ENCODE measurements around the gene MAPK11. TPM values are rescaled to one million over a fixed set of nuclear protein-coding genes. Genes with fewer than 3 reads are reported as not detected.
A peak's percentile ranks its signal among the peaks of the same experiment; 100 is the strongest.

Gene MAPK11
- total and polyA plus RNA-seq, 9 of the 15 experiments (the other 6 are each of a cell fraction or from before 2014, with no cell fraction given): 0.06 to 14.6 (median 5.3) TPM

DNA sequence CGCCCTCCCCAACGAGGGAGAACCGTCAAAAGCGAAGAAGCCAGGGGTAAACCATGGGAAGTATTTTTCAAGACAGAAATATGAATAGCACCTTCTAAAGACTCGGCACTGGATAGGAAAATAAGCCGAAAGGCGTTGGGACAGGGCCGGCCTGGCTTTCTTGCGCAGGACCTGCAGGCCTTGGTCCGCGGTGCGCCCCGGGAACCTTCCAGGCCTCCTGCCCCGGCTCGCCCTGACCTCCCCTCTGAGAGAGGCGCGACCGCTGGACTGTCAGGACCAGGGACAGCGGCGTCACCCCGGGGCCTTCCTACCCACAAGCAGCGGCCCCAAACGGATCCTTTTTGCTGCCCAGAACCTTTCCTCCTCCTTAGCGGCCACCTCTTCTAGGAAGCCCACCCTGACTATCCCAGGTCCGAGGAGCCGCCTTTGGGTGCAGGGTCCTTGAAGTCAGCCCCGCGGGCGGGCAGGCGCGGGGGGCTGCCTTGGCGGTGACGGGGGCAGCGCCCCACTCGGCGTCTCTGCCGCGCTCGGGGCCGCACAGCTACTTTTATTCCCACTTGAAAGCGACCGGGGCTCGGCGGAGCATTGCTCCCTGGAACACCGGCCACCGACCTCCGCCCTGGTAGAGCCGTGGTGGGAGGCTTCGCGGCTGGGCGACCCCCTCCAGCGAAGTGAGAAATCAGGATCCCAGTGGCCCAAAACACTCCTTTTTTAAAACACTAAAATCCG lies 650 bp upstream of the MAPK11 start (continued):
- TF ChIP-seq ZNF197 (CRISPR knock-in tag; IDR thresholded peaks at IDR 0.05; ENCODE audit: low read depth): no peak
- no peak for TF ChIP-seq SAFB2 (IDR thresholded peaks at IDR 0.05; ENCODE audit: borderline replicate concordance, low read depth, low read length, severe bottlenecking)
- TF ChIP-seq, protein P1, sequence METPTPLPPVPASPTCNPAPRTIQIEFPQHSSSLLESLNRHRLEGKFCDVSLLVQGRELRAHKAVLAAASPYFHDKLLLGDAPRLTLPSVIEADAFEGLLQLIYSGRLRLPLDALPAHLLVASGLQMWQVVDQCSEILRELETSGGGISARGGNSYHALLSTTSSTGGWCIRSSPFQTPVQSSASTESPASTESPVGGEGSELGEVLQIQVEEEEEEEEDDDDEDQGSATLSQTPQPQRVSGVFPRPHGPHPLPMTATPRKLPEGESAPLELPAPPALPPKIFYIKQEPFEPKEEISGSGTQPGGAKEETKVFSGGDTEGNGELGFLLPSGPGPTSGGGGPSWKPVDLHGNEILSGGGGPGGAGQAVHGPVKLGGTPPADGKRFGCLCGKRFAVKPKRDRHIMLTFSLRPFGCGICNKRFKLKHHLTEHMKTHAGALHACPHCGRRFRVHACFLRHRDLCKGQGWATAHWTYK (CRISPR knock-in tag; IDR thresholded peaks at IDR 0.05): no peak
- TF ChIP-seq LCOR (CRISPR knock-in tag; IDR thresholded peaks at IDR 0.05): peak; percentile 51; the same call in 1 of the 2 replicates
- TF ChIP-seq, protein P2, sequence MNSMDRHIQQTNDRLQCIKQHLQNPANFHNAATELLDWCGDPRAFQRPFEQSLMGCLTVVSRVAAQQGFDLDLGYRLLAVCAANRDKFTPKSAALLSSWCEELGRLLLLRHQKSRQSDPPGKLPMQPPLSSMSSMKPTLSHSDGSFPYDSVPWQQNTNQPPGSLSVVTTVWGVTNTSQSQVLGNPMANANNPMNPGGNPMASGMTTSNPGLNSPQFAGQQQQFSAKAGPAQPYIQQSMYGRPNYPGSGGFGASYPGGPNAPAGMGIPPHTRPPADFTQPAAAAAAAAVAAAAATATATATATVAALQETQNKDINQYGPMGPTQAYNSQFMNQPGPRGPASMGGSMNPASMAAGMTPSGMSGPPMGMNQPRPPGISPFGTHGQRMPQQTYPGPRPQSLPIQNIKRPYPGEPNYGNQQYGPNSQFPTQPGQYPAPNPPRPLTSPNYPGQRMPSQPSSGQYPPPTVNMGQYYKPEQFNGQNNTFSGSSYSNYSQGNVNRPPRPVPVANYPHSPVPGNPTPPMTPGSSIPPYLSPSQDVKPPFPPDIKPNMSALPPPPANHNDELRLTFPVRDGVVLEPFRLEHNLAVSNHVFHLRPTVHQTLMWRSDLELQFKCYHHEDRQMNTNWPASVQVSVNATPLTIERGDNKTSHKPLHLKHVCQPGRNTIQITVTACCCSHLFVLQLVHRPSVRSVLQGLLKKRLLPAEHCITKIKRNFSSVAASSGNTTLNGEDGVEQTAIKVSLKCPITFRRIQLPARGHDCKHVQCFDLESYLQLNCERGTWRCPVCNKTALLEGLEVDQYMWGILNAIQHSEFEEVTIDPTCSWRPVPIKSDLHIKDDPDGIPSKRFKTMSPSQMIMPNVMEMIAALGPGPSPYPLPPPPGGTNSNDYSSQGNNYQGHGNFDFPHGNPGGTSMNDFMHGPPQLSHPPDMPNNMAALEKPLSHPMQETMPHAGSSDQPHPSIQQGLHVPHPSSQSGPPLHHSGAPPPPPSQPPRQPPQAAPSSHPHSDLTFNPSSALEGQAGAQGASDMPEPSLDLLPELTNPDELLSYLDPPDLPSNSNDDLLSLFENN (IDR thresholded peaks at IDR 0.05; ENCODE audit: low read depth in 2 of 2, low read length in 2 of 2): no peak
- TF ChIP-seq NRF1 (conservative IDR thresholded peaks at IDR 0.05 in 1 of 2, IDR thresholded peaks at IDR 0.05 in 1 of 2): peak; percentile 64 to 70
- no peak for TF ChIP-seq PHF21A (IDR thresholded peaks at IDR 0.05; ENCODE audit: borderline replicate concordance, low read depth)
- peak; percentile 84 for TF ChIP-seq SAP30 (IDR thresholded peaks at IDR 0.05; ENCODE audit: borderline replicate concordance, insufficient read depth, low read depth, low read length, poor library complexity, severe bottlenecking)
- TF ChIP-seq MAFK (IDR thresholded peaks at IDR 0.05; ENCODE audit: low read length): no peak
- TF ChIP-seq, protein P3, sequence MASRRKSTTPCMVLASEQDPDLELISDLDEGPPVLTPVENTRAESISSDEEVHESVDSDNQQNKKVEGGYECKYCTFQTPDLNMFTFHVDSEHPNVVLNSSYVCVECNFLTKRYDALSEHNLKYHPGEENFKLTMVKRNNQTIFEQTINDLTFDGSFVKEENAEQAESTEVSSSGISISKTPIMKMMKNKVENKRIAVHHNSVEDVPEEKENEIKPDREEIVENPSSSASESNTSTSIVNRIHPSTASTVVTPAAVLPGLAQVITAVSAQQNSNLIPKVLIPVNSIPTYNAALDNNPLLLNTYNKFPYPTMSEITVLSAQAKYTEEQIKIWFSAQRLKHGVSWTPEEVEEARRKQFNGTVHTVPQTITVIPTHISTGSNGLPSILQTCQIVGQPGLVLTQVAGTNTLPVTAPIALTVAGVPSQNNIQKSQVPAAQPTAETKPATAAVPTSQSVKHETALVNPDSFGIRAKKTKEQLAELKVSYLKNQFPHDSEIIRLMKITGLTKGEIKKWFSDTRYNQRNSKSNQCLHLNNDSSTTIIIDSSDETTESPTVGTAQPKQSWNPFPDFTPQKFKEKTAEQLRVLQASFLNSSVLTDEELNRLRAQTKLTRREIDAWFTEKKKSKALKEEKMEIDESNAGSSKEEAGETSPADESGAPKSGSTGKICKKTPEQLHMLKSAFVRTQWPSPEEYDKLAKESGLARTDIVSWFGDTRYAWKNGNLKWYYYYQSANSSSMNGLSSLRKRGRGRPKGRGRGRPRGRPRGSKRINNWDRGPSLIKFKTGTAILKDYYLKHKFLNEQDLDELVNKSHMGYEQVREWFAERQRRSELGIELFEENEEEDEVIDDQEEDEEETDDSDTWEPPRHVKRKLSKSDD (conservative IDR thresholded peaks at IDR 0.05; ENCODE audit: low read length): no peak
- TF ChIP-seq, protein P4, sequence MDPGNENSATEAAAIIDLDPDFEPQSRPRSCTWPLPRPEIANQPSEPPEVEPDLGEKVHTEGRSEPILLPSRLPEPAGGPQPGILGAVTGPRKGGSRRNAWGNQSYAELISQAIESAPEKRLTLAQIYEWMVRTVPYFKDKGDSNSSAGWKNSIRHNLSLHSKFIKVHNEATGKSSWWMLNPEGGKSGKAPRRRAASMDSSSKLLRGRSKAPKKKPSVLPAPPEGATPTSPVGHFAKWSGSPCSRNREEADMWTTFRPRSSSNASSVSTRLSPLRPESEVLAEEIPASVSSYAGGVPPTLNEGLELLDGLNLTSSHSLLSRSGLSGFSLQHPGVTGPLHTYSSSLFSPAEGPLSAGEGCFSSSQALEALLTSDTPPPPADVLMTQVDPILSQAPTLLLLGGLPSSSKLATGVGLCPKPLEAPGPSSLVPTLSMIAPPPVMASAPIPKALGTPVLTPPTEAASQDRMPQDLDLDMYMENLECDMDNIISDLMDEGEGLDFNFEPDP (CRISPR knock-in tag; IDR thresholded peaks at IDR 0.05): no peak
- TF ChIP-seq, protein P5, sequence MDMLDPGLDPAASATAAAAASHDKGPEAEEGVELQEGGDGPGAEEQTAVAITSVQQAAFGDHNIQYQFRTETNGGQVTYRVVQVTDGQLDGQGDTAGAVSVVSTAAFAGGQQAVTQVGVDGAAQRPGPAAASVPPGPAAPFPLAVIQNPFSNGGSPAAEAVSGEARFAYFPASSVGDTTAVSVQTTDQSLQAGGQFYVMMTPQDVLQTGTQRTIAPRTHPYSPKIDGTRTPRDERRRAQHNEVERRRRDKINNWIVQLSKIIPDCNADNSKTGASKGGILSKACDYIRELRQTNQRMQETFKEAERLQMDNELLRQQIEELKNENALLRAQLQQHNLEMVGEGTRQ (CRISPR knock-in tag; IDR thresholded peaks at IDR 0.05): no peak
- peak in 1 of 2 experiments; percentile 92; a peak in 2 of 4 replicates for TF ChIP-seq SIN3A (IDR thresholded peaks at IDR 0.05; ENCODE audit: borderline replicate concordance in 2 of 2, control insufficient read depth in 1 of 2, low read depth in 2 of 2, low read length in 2 of 2)
- TF ChIP-seq ETV1 (tag; conservative IDR thresholded peaks at IDR 0.05; ENCODE audit: low read depth): 0 out of 2 replicates have a peak, but pooled peaks have one; percentile 15

All from K562 (cell line).